ENCODE measurements around the gene VMAC. TPM values are rescaled to one million over a fixed set of nuclear protein-coding genes. Genes with fewer than 3 reads are reported as not detected.

The VMAC gene
- total and polyA plus RNA-seq, 9 donors = 3.4 to 8.5 (median 6.4) TPM

DNA sequence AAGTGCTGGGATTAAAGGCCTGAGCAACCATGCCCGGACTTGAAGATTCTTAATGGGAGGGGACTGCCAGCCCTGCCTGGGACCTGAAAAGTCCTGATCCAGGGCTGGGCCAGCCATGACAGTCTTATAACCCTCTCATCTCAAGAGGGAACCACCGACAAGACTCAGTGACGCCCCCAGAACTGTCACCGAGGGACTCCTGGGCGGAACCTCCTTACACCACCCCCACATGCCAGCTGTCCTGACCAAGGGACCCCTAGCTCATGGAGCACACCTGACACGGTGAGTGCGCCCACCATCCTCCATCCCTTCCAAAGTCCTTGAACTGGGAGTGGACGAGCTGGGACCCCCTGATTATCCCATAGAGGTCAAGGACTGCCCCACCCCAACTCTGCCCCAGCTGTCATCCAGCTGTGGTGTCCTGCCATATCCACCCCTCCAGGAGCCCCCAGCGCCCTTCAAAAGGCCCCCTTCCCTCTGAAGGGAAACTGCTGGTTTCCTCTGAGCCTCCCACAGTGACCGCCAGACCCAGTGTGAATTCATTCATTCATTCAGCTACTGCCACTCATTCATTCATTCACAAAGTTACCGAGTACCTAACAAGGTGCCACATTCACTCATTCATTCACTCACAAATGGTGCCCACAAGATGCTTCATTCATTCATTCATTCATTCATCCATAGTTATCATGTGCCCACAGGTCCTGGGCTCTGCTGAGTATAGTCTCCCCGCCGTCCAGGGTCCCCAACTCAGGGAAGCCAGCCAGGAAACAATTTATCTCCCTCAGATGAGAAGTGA, 4.7 kb upstream of the VMAC start:
- H3K27ac ChIP-seq = no peak overlapping the region
- intact Hi-C loops (cut with DNase I) = loop anchor here in 1 of 4 donors (10.0 kb wide), 1 partner anchor 95 kb away; the partner anchor contains the start of gene NRTN

GRCh38 chr19:5900976-5901375, 3.7 kb upstream of the VMAC start:
- DNase-seq = no peak
- 86 to 88% (median 88%) methylated on average over 8 of the region's 8 CpGs for WGBS, 3 donors
- Histone ChIP-seq H3K36me3 (no peaks in the 10 kb centered on the region), H3K27me3 (no peaks in the 10 kb centered on the region), H3K4me1 (ENCODE audit: insufficient read depth) (peaks cover 3% of the 10 kb centered on the region), H3K27ac (no peak overlapping the region), H3K9me3 (no peaks in the 10 kb centered on the region), H3K4me3 (no peak overlapping the region)
- TF ChIP-seq POLR2A (IDR thresholded peaks at IDR 0.05) = no peak
- TF ChIP-seq EP300 (IDR thresholded peaks at IDR 0.05) = no peak
- TF ChIP-seq CTCF (IDR thresholded peaks at IDR 0.05) = no peak
- intact Hi-C loops (cut with DNase I) = no loop called here

More for the DNA sequence above, 4.7 kb upstream of the VMAC start:
- Histone ChIP-seq H3K27me3 (no peaks in the 10 kb centered on the region), H3K36me3 (no peaks in the 10 kb centered on the region), H3K9me3 (no peaks in the 10 kb centered on the region), H3K4me3 (no peak overlapping the region), H3K4me1 (ENCODE audit: insufficient read depth) (peaks cover 1% of the 10 kb centered on the region)
- DNase-seq = no peak
- TF ChIP-seq CTCF (IDR thresholded peaks at IDR 0.05) (no peak), POLR2A (IDR thresholded peaks at IDR 0.05) (no peak), EP300 (IDR thresholded peaks at IDR 0.05) (no peak)
- 78 to 84% (median 83%) methylated on average over 13 of the region's 13 CpGs for WGBS, 3 donors

DNA sequence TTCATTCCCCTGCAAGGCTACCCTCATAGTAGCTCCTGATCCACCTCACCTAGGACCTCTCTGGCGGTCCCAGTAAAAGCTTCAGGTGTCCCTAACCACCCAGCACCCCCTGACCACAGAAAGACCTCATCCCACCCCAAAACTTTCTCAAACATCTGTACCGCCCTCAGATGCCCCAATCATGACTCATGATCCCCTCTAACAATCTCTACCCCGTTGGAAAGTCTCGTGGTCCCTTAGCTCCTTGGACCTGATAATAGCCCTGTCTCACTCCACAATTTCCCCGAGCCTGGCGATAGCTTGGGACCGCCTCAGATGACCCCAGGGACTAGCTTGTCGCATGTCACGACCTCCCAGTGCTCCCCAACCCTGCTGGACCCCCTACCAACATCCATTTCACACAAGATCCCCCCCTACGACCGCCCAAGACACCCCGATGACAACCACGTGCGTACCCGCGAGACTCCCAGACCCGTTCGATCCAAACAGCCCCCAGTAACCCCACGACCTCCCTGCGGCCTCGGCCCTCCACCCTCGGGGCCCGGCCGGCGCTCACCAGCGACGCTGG, 1.5 kb upstream of the VMAC start:
- intact Hi-C loops (cut with DNase I) = no loop called here
- no peak for DNase-seq

More for the DNA sequence above, 1.5 kb upstream of the VMAC start:
- no peaks in the 10 kb centered on the region for H3K9me3 ChIP-seq
- H3K27ac ChIP-seq = peak overlapping the region; percentile 71
- peak overlapping the region; percentile 70 for H3K4me3 ChIP-seq
- H3K27me3 ChIP-seq = no peaks in the 10 kb centered on the region
- H3K36me3 ChIP-seq = no peaks in the 10 kb centered on the region
- peaks cover 3% of the 10 kb centered on the region for H3K4me1 ChIP-seq (ENCODE audit: insufficient read depth)
- no peak for TF ChIP-seq CTCF (IDR thresholded peaks at IDR 0.05)
- TF ChIP-seq EP300 (IDR thresholded peaks at IDR 0.05) = no peak
- TF ChIP-seq POLR2A (IDR thresholded peaks at IDR 0.05) = no peak
- 1 to 2% (median 2%) methylated on average over 27 of the region's 27 CpGs for WGBS, 3 donors

Measured in ovary (tissue), 9 donors.